Inflammatory macrophage treated with lipopolysaccharide for 4 hours (primary cell): ENCODE measurements around the gene CDH4.

Experiments used
- DNase-seq: peaks from one replicate; pipeline ENCODE4 v3.0.0-alpha.2; 2020

Gene CDH4

GRCh38 chr20:61948586-61949362, 696.7 kb downstream of the CDH4 start:
- no peak for DNase-seq

DNA sequence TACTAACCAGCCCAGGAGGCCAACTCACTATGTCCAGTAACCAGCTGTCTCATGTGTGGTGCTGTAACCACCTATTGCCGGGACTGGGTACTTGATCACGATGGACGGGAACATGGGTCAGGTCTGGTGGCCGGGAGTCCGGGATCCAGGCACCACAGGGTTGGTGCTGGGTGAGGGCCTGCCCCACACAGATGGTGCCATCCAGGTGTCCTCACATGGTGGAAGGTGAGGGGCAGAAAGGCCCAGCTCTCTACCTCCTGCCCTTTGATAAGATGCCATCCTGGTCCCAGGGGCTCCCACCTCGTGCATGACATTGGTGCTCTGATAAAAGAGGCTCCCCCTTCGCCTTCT, 697.3 kb downstream of the CDH4 start:
- DNase-seq, result no peak

DNA sequence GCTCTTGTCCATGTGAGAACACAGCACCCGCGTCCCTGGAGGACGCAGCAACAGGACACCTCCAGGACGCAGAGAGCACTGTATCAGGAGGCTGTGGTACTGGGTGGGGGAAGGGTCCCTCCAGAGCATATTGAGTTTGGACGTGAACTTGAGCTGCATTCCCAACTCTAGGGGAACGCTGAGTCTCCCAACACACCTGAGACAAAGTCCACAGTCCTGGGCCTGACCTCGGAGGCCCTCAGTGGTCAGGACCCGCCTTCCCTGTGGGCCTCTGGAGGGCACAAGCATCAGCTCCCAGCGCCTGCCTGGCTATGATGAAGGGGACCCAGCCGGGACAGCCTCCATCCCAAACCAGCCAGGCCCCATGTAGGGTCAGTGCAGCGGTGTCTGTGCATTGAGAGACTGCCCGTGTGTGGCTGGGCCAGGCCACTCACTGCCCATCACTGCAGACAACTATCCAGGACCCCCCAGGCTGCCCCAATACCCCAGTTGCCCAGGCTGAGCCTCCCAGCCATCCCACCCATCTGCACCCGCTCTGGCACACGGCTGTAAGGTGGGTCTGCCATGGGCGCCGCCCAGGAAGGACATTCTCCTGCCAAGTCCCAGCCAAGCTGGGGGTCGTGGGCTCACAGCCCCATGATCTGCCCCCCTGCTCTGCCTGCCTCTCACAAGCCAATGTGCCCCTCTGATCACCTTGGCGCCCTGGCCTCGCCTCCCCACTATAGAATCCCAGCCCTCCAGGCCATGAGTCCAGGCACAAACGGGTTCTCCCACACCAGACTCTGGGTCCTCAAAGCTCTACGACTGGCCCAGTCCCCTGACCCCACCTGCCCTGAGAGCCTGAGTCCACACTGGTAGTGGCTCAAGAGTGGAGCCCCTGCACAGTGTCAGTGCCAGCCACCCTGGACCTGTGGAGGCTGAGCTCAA, 697.9 kb downstream of the CDH4 start:
- no peak for DNase-seq

GRCh38 chr20:61950641-61951071, 698.6 kb downstream of the CDH4 start:
- DNase-seq, result no peak

- DNase-seq, result no peak
These were observed 699.9 kb downstream of the CDH4 start for GRCh38 chr20:61951695-61952533.

DNA sequence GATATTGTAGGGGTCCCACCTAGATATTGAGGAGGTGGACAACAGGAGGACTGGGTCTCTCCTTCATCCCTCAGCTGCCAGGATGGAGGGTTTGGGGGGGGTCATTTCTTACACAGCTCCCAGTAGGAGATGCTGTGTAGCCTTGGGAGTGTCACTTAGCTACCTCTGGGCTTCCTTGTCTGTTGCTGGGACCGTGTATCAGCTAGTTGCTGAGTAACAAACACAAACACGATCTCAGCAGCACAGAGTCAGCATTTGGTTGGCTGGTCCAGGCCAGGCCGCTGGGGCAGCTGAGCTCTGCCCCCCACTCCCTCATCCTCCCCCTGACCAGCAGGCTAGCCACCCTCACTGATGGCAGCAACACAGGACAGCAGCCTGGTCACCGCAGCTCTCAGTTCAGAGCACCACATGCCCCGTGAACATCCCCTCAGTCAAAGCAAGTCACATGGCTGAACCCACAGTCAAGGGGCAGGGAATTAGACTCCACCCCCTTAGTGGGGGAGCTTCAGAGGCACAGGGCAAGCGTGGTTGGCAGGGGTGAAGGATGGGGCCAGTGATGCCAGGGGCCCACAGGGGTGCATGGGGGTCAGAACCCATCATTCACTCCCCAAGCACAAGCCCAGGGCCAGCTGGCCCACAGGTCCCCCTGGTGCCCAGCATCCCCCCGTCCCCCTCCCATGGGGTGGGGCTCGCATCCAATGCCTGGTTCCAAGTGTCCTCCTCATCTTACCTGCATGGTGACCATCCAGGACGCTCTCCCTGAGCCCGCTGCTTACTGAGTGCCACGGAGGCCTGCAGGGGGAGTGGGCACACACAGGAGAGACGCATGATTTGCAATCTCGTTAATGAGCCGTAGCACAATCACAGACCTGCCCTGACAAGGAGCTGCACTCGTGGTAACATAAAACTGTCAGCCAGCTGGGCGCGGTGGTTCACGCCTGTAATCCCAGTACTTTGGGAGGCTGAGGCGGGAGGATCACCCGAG, 701.3 kb downstream of the CDH4 start:
- no peak for DNase-seq

GRCh38 chr20:61954276-61955021, 702.4 kb downstream of the CDH4 start:
- DNase-seq, result no peak

DNA sequence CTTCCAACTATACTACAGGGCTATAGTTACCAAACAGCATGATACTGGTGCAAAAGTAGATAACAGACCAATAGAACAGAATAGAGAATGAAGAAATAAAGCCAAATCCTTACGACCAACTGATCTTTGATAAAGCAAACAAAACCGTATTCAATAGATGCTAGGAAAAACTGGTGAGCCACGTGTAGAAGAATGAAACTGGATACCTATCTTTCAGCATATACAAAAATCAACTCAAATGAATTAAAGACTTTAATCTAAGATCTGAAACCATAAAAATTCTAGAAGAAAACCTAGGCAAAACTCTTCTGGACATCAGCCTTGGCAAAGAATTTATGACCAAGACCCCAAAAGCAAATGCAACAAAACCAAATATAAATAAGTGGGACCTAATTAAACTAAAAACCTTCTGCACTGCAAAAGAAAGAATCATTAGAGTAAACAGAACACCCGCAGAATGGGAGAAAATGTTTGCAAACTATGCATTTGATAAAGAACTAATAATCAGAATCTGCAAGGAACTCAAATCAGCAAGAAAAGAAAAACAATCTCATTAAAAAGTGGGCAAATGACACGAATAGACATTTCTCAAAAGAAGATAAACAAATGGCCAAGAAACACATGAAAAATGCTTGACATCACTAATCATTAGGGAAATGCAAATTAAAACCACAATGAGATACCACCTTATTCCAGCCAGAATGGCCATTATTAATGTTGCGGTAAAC, 703.8 kb downstream of the CDH4 start:
- DNase-seq, result no peak

DNA sequence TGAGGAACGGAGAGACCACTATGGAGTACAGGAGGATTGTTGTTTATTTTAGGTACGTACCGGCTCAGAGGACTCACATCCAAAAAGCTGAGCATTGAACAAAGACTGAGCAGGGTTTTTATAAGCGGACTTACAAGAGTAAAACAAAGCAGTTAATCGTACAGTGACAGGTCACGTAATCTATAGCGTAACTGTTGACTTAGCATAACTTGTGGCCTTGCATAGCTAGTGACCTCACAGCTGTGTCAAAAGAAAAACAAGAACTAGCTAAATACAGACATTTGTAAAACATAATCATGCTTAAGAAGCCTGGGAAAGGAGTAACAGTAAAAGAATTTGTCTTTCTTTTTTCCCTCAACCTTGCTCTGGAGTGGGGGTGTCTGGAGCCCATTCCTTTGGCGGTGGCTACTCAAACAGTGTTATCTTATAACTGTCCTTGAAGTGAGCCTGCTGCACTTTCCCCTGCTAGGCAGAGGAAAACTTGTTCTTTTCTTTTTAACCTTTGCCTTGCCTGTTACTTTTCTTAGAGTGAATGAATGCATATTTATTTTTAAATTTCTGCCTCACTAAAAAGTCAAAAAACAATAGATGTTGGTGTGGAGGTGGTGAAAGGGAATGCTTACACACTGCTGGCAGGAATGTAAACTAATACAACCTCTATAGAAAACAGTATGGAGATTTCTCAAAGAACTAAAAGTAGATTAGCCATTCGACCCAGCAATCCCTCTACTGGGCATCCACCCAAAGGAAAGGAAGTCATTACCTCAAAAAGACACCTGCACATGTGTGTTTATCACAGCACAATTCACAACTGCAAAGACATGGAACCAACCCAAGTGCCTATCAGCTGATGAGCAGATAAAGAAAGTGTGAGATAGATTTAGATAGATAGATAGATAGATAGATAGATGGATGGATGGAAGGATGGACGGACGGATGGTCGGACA, 704.6 kb downstream of the CDH4 start:
- DNase-seq, result no peak

GRCh38 chr20:61957961-61958715, 706.1 kb downstream of the CDH4 start:
- no peak for DNase-seq

DNA sequence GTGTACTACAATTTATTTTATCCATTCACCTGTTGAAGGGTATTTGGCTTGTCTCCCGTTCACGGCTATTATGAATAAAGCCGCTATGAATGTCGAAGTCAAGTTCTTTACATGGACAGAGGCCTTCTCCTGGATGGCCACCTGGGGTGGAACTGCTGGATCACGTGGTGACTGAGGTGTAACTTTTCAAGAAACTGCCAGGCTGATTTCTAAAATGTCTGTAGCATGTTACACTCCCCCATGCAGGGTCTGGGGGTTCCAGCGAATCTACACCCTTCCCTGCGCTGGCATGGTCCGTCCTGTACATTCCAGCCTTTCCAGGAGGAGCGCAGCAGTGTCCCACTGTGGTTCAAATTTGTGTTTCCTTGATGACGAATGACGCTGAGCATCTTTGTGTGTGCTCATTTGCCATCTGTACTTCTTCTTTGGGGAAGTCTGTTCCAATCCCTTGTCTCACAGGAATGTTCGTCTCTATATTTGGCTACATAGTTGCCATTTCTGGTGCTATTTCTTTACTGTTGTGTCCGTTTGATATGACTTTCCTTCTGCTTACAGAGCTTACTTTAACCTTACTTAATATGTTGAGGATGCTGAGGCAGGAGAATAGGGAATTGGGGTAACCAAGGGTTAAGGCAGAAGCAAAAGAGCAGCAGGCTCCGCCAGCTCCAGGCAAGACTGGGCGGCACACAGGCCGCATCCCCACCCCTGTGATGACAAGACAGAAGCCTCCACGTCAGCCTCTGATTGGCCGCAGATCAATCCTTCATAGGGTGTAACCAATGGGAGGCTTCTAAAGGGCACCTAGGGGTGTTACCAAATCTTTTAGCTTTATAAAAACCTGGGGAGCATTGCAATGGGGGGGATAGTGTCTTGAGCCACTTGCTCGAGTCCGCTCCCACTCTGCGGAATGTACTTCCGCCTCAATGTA, 707.0 kb downstream of the CDH4 start:
- DNase-seq, result no peak

DNA sequence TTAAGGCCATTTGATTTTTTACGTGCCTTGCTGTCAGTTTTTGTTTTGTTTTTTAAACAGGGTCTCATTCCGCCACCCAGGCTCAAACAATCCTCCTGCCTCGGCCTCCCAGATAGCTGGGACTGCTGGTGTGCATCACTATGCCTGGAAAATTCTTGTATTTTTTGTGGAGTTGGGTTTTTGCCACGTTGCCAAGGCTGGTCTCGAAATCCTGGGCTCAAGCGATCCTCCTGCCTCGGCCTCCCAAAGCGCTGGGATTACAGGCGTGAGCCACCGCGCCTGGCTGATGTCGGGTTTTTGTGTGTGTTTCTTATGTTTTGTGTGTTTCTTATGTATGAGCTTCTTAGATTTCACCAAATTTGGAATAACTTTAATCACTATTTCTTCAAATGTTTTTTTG, 708.8 kb downstream of the CDH4 start:
- no peak for DNase-seq

DNA sequence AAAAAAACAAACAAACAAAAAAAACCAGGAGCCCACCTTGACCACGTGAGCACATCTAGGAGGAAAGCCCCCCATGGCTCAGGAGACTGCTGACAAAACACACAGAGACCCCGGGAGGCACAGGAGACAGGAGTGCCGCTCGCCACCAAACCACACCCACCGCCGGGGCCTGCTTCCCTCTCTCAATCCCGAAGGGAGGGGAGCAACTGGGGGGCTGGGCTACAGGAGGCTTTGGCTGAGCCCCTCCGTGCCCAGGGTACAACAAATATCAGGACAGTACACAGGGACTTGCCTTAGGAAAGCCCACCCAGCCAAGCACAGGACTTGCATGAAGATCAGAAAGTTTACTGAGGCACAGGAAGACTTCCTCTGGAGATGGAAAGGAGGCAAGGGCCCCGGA, 711.1 kb downstream of the CDH4 start:
- no peak for DNase-seq

DNA sequence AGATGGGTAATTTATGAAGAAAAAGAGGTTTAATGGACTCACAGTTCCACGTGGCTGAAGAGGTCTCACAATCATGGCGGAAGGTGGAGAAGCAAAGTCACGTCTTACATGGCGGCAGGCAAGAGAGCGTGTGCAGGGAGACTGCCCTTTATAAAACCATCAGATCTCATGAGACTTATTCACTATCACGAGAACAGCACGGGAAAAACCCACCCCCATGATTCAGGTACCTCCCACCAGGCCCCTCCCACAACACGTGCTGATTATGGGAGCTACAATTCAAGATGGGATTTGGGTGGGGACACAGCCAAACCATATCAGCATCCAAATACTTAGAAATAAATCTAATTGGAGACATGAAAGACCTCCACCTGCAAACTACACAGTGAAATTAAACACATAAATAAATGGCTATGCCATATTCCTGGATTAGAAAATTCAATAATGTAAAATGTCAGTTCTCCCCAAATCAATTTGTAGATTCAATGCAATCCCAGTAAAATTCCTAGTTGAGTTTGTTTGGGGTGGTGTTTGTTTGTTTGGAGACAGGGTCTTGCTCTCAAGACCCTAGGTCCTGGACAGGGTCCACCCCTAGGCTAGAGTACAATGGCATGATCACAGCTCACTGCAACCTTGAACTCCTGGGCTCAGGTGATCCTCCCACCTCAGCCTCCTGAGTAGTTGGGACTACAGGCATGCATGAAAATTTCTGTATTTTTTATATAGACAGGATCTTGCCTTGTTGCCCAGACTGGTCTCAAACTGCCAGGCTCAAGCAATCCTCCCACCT, 712.0 kb downstream of the CDH4 start:
- no peak for DNase-seq

GRCh38 chr20:61964675-61965605, 712.9 kb downstream of the CDH4 start:
- no peak for DNase-seq
